Limb (tissue), 2 donors: ENCODE measurements around the gene INKA2.

Experiments
- DNase-seq, 2 donors: peaks; one replicate each; pipeline ENCODE4 v3.0.0-alpha.2; 2016; ENCODE audit errors: extremely low spot score in 2 of 2

INKA2 gene

GRCh38 chr1:111704776-111705175 lies 34.4 kb downstream of the INKA2 start:
- DNase-seq = no peak

- no peak for DNase-seq
Measured at GRCh38 chr1:111704240-111704639, 35.0 kb downstream of the INKA2 start.

- DNase-seq = no peak
Measured at GRCh38 chr1:111702504-111703050, 36.6 kb downstream of the INKA2 start.

GRCh38 chr1:111699268-111699667 lies 39.9 kb downstream of the INKA2 start:
- no peak for DNase-seq

GRCh38 chr1:111696330-111696729 lies 42.9 kb downstream of the INKA2 start:
- no peak for DNase-seq

GRCh38 chr1:111695801-111696200 lies 43.4 kb downstream of the INKA2 start:
- no peak for DNase-seq

- DNase-seq = no peak
Measured at GRCh38 chr1:111691886-111692285, 47.3 kb downstream of the INKA2 start.

GRCh38 chr1:111690306-111690617 lies 48.9 kb downstream of the INKA2 start:
- DNase-seq = peak; percentile 74 to 79
